Posterior vena cava (tissue), 2 donors: ENCODE measurements around the gene SGCD. TPM values are rescaled to one million over a fixed set of nuclear protein-coding genes. Genes with fewer than 3 reads are reported as not detected.

Experiments used
- DNase-seq: peaks from one replicate; pipeline ENCODE4 v3.0.0-alpha.2; 2020; ENCODE audit warnings: low spot score
- intact Hi-C, 2 donors: fragments of 100-400 bp; cut with DNase I; formaldehyde crosslinking; loops; one replicate each; pipeline versions ENCODE4 v1.14.1 to v1.14.2; 2022 to 2023
- total RNA-seq, 2 donors: library from RNA; stranded (reverse); fragmentation: NEBNext Ultra II Directional; extraction: Animal tissue kit (Norgen Biotek cat#: 25700); gene quantifications; one replicate each; pipeline ENCODE4 v1.2.1, GENCODE V29; 2021
- donor health status: DM: yes; HTN: yes; CAD: no.
- donor health status: DM: yes; HTN: yes; CAD: no.

Gene SGCD
- total RNA-seq, 2 donors from 2014 or later = 31.2 to 56.3 TPM

DNA sequence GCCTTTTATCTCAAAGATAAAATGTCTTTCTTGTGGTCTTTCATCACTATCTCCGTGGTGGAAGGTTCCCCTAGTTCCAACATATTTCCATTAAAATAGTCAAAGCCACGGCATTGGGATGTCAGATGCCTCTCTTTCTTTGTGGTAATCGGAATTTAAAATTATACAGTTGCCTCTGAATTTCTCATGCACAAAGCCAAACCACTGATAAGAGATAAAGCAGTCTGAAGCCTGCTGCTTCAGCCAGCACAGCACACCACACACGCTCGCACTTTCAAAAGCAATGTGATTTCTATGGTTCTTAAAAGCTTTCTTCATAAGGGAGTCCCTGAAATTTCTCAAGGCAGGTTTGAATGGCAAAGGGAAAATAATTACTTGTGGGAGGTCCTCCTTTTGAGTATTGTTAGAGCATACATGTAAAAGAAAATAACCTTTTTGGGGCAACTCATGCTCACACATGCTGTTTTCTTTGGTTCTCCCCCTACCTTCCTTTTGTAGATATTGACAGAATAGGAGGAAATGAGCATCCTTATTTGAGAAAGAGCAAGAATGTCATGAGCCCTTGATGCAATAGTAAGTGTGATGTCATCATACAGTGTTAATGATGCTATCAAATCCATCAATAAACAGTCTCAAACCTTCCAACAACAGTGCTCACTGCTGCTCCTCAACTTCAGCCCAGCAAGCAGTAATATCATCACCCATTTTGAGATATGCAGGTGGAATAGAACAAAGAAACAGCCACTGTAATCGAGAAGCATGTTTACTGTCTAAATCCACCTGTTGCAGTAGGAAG, 437.4 kb downstream of the SGCD start:
- intact Hi-C loops = no loop called here
- DNase-seq = no peak

GRCh38 chr5:156774273-156774672, 447.3 kb downstream of the SGCD start:
- DNase-seq = no peak
- intact Hi-C loops = no loop called here

GRCh38 chr5:156778139-156778706, 451.3 kb downstream of the SGCD start:
- intact Hi-C loops = no loop called here
- no peak for DNase-seq

DNA sequence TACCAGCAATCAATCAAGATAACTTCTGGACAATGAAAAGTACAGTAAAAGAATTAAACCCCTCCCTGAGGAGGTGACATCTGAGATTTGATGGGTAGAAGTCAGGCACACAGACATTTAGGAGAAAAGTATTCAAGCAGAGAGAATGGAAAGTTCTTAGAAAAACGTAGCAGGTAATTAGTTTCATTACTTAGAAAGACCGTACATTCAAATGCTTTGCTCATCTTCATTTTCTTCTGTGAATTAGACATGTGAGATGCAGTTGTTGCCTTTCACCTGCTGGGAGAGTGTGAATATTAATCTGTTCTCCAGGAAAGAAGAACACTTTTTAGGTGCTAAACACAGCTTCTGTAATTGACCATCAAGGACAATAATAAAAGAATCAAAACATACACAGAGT, 451.8 kb downstream of the SGCD start:
- DNase-seq = no peak
- intact Hi-C loops = no loop called here

DNA sequence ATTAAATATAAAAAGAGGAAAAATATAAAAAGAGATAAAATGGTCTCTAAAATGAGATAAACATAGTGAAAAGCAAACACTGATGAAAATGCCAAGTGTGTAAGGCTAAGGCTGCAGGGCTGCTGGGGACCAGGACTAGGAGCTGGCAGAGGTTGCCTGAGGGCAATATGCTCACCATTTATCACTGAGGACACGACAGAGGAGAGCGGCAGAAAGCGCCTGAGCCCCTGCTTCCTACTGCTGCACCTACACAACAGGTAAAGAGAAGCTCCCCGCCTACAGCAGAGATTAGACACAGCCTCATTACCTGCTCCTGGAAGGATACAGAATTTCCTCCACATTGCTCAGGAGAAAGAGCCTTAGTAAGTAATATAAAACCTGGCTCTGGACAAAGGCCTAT, 452.5 kb downstream of the SGCD start:
- no peak for DNase-seq
- intact Hi-C loops = no loop called here

DNA sequence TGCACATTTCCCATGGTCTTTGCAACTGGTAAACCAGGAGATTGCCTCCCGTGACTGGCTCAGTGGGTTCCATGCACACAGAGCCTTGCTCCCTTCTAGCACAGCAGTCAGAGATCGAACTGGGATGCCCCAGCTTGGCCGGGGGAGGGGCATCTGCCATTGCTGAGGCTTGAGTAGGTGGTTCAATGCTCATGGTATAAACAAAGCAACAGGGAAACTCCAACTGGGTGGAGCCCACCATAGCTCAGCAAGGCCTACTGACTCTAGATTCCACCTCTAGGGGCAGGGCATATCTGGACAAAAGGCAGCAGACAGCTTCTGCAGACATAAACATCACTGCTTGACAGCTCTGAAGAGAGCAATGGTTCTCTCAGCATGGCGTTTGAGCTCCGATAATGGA, 456.1 kb downstream of the SGCD start:
- intact Hi-C loops = loop anchor here in 1 of 2 donors (5.0 kb wide), 1 partner anchor 444 kb away; no protein-coding TSS in a partner anchor
- DNase-seq = no peak

- intact Hi-C loops = no loop called here
- no peak for DNase-seq
These were observed 467.7 kb downstream of the SGCD start for GRCh38 chr5:156794687-156795086.

- intact Hi-C loops = no loop called here
These were observed 471.2 kb downstream of the SGCD start for GRCh38 chr5:156798201-156798600.

DNA sequence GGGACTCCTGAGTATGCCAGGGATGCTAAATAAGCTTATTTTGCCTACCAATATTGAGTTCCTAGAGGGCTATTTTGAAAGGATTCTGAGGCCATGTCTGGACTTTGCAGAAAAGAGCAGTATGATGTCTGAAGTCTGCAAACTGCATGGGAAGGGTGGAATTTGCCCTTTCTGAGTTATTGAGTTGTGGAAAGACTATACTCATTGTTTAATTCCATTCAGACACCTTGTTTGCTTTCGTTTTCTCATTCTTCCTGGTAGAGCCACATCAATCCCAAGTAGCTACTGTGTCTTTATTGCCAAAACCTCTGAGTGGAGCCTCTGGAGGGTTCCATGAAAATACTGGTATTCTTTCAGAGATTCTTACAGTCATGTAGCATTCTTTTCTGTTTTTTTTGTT, 472.2 kb downstream of the SGCD start:
- no peak for DNase-seq
- intact Hi-C loops = no loop called here

More at GRCh38 chr5:156798201-156798600, 471.2 kb downstream of the SGCD start:
- DNase-seq = no peak

- no peak for DNase-seq
- intact Hi-C loops = no loop called here
These were observed 474.0 kb downstream of the SGCD start for GRCh38 chr5:156800929-156801328.

- DNase-seq = no peak
- intact Hi-C loops = no loop called here
These were observed 475.5 kb downstream of the SGCD start for GRCh38 chr5:156802501-156802900.

DNA sequence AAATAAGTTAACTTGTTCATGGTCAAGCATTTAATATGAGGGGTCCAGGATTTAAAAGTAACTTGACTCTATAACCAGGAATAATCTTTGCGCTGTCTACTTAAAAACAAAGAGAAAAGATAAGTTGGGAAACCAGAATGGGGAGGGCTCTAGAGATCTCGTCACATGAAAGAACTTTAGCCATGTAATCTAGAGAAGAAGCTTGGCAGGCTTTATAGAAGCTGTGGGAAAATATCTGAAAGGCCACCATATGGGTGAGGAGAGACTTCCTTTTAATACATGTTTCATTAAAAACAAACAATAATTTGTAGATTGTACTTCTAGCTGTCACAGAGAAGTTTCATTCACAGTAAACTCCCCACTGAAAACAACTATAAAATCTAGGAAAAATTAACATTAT, 476.4 kb downstream of the SGCD start:
- intact Hi-C loops = no loop called here
- DNase-seq = no peak

DNA sequence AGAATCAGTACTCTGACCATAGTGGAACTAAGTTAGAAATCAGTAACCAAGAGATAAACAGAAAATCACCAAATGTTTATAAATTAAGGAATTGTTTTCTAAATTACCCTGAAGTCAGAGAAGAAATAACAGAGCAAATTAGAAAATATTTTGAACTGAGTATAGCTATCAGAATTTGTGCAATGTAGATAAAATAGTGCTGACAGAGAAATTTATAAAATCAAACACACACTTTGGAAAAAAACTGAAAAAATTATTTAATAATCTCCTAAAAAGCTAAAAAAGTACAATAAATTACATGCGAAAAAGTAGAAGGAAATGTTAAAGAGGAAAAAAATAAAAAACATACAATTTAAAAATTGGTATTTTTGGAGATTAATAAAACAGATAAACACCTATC, 486.0 kb downstream of the SGCD start:
- intact Hi-C loops = no loop called here

DNA sequence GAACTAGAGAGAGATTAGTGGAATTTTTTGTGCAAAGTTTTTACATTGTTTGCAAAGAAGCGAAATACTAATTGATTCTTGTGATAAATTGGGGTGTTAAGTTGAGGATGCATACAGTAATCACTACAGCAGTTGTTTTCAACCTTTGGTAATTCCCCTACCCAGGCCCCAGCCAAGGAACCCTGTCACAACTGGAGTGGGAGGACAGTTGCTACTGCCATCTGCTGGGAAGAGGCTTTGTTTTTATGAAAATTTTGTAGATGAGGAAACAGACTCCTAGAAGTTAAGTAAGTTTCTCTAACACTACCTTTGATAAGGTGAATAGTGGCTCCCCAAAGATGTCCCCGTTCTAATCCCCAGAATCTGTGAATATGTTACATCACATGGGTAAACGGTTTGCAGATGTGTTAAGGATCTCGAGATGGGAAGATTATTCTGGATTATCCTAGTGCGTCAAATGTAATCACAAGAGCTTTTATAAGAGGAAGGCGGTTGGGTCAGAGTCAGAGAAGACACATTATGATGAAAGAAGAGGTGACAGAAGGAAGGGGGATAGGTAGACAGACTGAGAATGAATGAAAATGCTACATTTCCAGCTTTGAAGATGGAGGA, 489.1 kb downstream of the SGCD start:
- DNase-seq = no peak
- intact Hi-C loops = no loop called here

More for the DNA sequence above, 486.0 kb downstream of the SGCD start:
- DNase-seq = no peak
